GM12864 (cell line): ENCODE results near the gene MANSC4.
A peak's percentile ranks its signal among the peaks of the same experiment; 100 is the strongest.

ENCODE experiments used
- DNase-seq: peaks from one replicate; pipeline ENCODE4 v3.0.0-alpha.2; 2011; ENCODE audit warnings: low read depth
- H3K4me3 ChIP-seq: 2 replicates; pipeline ENCODE4 v1.5.1; 2011; ENCODE audit warnings: mild to moderate bottlenecking, low read depth, low read length, control low read depth
- CTCF ChIP-seq: IDR thresholded peaks from 2 replicates; pipeline ENCODE4 v1.5.1; 2011; ENCODE audit warnings: low read depth, mild to moderate bottlenecking, moderate library complexity, low read length, control low read depth, inconsistent platforms; ENCODE audit errors: missing control alignments

Gene MANSC4

DNA sequence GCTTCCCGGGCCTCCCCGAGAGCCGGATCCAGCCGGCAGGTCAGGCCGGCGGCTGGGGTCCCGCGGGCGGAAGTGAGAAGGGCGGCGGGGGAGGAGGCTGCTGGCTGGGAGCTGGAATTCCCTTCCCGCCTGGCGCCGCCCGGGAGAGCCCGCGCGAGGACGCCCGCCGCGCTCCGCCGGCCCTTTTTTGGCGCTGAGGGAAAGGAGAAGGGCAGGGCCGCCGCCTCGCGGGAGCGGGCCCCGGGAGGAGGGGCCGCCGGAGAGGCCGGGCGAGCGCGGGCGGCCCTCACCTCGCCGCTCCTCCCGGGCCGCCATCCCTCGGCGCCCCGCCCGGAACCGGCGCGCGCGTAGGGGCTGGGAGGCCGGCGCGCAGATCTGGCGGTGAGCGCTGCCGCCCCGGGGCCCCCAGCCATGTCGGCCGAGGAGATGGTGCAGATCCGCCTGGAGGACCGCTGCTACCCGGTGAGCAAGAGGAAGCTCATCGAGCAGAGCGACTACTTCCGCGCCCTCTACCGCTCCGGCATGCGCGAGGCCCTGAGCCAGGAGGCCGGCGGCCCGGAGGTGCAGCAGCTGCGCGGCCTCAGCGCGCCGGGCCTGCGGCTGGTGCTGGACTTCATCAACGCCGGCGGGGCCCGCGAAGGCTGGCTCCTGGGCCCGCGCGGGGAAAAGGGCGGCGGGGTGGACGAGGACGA, at the start of gene MANSC4, which contains the start of gene KLHL42:
Gene MANSC4 (minus strand): TSS at position 317 of the 692 bp plus-strand sequence. CDS start 8,960 bp downstream, outside the sequence.
Gene KLHL42 (plus strand): TSS at position 314 of the 692 bp plus-strand sequence. CDS start 98 bp downstream, at position 412.
- peak; percentile 37 for DNase-seq
- TF ChIP-seq CTCF, result peak; percentile 7
- H3K4me3 ChIP-seq, result peak within 1 kb of the TSS; percentile 73

- no peak overlapping the region for H3K4me3 ChIP-seq
- no peak for TF ChIP-seq CTCF
- DNase-seq, result no peak
Observed at GRCh38 chr12:27828196-27828595, 48.2 kb upstream of the MANSC4 start.

GRCh38 chr12:27826076-27826475, 46.0 kb upstream of the MANSC4 start:
- no peak for TF ChIP-seq CTCF
- H3K4me3 ChIP-seq, result no peak overlapping the region
- DNase-seq, result no peak

DNA sequence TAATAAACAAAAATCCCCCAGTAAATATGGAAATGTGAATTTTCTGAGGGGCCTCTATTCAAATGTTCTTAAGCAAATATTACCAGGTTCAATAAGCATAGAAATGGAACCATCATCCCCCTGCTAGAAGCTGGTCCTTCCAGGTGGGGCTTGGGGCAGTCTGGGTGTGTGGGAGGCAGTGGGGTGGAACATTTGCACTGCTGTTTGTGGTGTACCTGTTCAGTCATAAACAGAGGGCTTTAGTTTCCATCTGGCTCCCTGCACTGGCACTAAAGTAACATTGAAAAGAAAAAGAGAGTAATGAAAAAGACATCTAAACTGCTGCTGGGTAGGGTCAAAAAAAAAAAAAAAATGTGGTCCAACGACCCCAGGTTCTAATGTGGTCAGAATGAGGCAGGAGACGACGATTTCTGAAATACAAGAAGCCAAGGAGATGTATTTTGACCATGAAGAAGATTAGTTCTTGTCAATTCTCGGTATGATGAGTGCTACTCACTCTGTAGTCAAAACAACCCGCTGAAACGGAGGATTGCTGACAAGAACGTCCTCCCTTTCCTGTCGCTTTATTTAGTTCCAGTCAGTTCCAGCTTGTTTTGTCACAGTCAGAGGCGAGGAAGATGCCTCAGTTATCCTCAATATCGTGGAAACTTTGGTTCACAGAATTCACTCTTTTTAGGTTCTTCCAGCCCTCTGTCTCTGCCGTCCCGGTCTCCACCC, 44.2 kb upstream of the MANSC4 start:
- no peak overlapping the region; the same call in 1 of the 2 replicates for H3K4me3 ChIP-seq
- no peak for TF ChIP-seq CTCF
- peak; percentile 63 for DNase-seq

DNA sequence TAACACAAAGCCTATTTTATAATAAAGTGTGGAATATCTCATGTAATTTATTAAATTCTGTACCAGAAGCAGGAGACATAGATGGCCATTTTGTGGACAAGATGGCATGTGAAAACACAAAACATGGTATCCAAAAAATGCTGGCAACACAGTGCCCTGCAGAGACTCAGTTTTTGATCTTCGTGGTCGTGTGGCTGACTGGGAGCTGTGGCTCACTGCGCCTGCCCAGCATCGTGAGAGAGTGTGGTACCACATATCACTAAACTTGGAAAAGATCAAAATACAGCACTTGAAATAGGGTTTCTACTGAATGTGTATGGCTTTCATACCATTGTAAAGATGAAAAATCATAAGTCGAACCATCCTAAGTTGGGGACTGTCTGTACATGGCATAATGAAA, 43.0 kb upstream of the MANSC4 start:
- no peak overlapping the region for H3K4me3 ChIP-seq
- TF ChIP-seq CTCF, result no peak
- no peak for DNase-seq

DNA sequence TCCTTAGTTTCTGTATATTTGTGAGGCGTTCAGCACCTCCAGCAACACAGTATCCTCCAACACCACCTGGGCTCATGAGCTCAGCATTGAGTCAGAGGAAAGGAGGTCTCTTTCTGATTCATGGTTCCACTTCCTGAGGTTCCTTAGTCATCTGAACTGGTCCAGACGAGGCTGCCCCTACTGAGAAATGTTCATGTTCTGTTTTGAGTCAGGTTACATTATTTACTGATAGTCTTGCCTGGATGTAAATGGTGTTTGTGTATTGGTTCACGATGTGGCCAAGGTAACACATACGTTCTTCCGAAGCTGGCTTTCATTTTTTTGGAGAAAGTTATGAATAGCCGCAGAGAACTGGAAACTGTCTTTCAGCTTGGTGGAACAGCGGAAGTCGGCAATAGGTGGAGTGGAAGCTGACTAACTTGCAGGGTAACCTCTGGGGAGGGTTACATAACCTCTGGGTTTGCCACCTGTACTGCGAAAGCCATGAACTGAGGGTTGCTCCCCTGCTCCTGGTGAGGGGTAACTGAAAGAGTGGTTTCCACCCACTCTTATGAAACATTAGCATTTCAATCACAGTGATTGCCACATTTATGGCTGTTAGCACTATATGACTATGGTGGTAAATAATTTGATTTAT, 42.2 kb upstream of the MANSC4 start:
- DNase-seq, result peak; percentile 73
- peak overlapping the region; percentile 25; the same call in 1 of the 2 replicates for H3K4me3 ChIP-seq
- TF ChIP-seq CTCF, result no peak
